Thymus (tissue), 11 donors: ENCODE results near the gene FAM50B. TPM values are rescaled to one million over a fixed set of nuclear protein-coding genes. Genes with fewer than 3 reads are reported as not detected.

Experiments
- DNase-seq, 9 donors: peaks; one replicate each; pipeline ENCODE4 v3.0.0-alpha.2; 2013; ENCODE audit warnings: low spot score in 9 of 9, low read depth in 6 of 9, missing footprints in 1 of 9
- H3K27ac ChIP-seq, 2 donors: one replicate each; pipeline ENCODE4 v1.5.1; 2013; ENCODE audit warnings: control low read depth in 1 of 2, low read depth in 1 of 2, low read length in 1 of 2, mild to moderate bottlenecking in 1 of 2, moderate library complexity in 1 of 2
- H3K27me3 ChIP-seq, 2 donors: one replicate each; pipeline ENCODE4 v1.5.1; 2013; ENCODE audit warnings: low read length in 1 of 2; ENCODE audit not compliant: control insufficient read depth in 2 of 2, insufficient read depth in 1 of 2
- H3K36me3 ChIP-seq, 2 donors: one replicate each; pipeline ENCODE4 v1.5.1; 2013; ENCODE audit warnings: low read length in 1 of 2, mild to moderate bottlenecking in 1 of 2, moderate library complexity in 1 of 2; ENCODE audit not compliant: control insufficient read depth in 2 of 2, insufficient read depth in 2 of 2
- H3K4me1 ChIP-seq, 2 donors: one replicate each; pipeline ENCODE4 v1.5.1; 2013; ENCODE audit warnings: low read length in 2 of 2; ENCODE audit not compliant: control insufficient read depth in 2 of 2, insufficient read depth in 2 of 2
- H3K4me3 ChIP-seq, 2 donors: one replicate each; pipeline ENCODE4 v1.5.1; 2013; ENCODE audit warnings: low read length in 2 of 2, control low read depth in 1 of 2, mild to moderate bottlenecking in 1 of 2
- H3K9me3 ChIP-seq, 2 donors: one replicate each; pipeline ENCODE4 v1.5.1; 2013; ENCODE audit warnings: low read length in 1 of 2, mild to moderate bottlenecking in 1 of 2; ENCODE audit not compliant: control insufficient read depth in 2 of 2, insufficient read depth in 1 of 2
- WGBS: extraction: QIAGEN DNeasy Blood & Tissue Kit; methylation state at CpG from one replicate; pipeline ENCODE4 v1.1.7; 2013; 5-methylcytosine and 5-hydroxymethylcytosine counted together
- polyA plus RNA-seq: library from polyadenylated mRNA; stranded (reverse); fragments of 200-250 nt; gene quantifications from one replicate; pipeline ENCODE4 v1.2.3, GENCODE V29; 2013
- total RNA-seq: library from RNA; stranded (reverse); fragments of 120-200 nt; gene quantifications from one replicate; pipeline ENCODE4 v1.2.4, GENCODE V29; 2013
- donor health status: healthy.

FAM50B gene
- total and polyA plus RNA-seq, 2 donors: 11.2 to 11.6 TPM

GRCh38 chr6:3867641-3868502 lies 18.7 kb downstream of the FAM50B start:
- no peak overlapping the region for H3K4me3 ChIP-seq
- H3K4me1 ChIP-seq: no peaks in the 10 kb centered on the region
- H3K36me3 ChIP-seq: no peaks in the 10 kb centered on the region
- WGBS: 92% methylated on average over 10 of the region's 10 CpGs
- no peak for DNase-seq
- H3K27ac ChIP-seq: no peak overlapping the region
- H3K27me3 ChIP-seq: no peaks in the 10 kb centered on the region
- no peaks in the 10 kb centered on the region for H3K9me3 ChIP-seq

GRCh38 chr6:3868544-3868943 lies 19.4 kb downstream of the FAM50B start:
- Histone ChIP-seq H3K36me3 (no peaks in the 10 kb centered on the region), H3K27me3 (no peaks in the 10 kb centered on the region), H3K27ac (no peak overlapping the region), H3K9me3 (no peaks in the 10 kb centered on the region), H3K4me1 (no peaks in the 10 kb centered on the region), H3K4me3 (no peak overlapping the region)
- WGBS: 93% methylated on average over 7 of the region's 7 CpGs
- no peak for DNase-seq

GRCh38 chr6:3869284-3869631 lies 20.1 kb downstream of the FAM50B start:
- Histone ChIP-seq H3K9me3 (no peaks in the 10 kb centered on the region), H3K4me1 (no peaks in the 10 kb centered on the region), H3K36me3 (no peaks in the 10 kb centered on the region), H3K4me3 (no peak overlapping the region), H3K27ac (no peak overlapping the region), H3K27me3 (no peaks in the 10 kb centered on the region)
- 97% methylated on average over 3 of the region's 3 CpGs for WGBS
- DNase-seq: no peak

DNA sequence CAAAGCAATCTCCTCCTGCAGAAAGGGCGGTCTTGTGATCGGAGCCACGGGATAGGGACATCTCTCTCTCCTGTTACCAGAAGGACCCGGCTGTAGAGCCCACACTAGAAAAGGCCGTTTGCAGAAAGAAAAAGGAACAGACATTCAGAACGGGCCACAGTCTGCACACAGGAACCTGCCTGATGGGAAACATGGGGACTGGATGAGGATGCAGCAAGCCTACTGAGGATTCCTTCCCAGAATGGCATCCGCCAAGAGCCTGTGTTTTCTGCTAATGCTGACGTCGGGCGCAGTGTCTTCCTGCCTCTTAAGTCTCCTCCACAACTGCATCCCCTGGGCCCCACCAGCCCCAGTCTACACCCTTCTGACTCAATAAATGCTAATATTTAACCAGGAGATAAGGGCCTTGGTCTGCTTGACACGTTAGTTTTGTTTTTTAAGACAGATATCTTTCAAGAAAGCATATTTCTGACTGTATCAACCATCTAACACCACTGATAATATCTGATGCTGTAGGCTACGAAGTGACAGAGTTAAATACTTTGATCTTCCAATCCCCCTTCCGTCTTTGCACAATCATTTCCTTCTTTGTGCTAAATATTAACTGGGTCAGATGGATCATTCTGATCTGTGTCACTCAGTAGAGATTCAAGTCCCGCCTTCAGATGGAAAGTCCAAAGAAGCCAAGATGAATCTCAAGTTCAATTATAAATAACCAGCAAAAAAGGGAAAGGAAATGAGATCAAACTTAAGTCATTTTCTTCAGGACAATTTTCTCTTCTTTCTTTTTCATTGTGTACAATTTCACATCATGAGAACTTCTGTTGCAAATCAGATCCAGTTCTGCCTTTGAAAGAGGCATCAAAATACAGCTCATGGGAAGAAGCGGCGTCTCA lies 20.7 kb downstream of the FAM50B start:
- no peak for DNase-seq
- no peak overlapping the region for H3K4me3 ChIP-seq
- H3K27ac ChIP-seq: no peak overlapping the region

GRCh38 chr6:3870528-3870925 lies 21.4 kb downstream of the FAM50B start:
- WGBS: 98% methylated on average over 5 of the region's 5 CpGs
- H3K36me3 ChIP-seq: no peaks in the 10 kb centered on the region
- H3K27me3 ChIP-seq: no peaks in the 10 kb centered on the region
- H3K4me3 ChIP-seq: no peak overlapping the region
- no peak for DNase-seq
- H3K27ac ChIP-seq: no peak overlapping the region
- H3K4me1 ChIP-seq: no peaks in the 10 kb centered on the region
- no peaks in the 10 kb centered on the region for H3K9me3 ChIP-seq

More for the DNA sequence above, 20.7 kb downstream of the FAM50B start:
- Histone ChIP-seq H3K9me3 (no peaks in the 10 kb centered on the region), H3K4me1 (no peaks in the 10 kb centered on the region), H3K27me3 (no peaks in the 10 kb centered on the region), H3K36me3 (no peaks in the 10 kb centered on the region)
- 82% methylated on average over 16 of the region's 16 CpGs for WGBS

GRCh38 chr6:3871515-3871914 lies 22.3 kb downstream of the FAM50B start:
- Histone ChIP-seq H3K27ac (no peak overlapping the region), H3K27me3 (no peaks in the 10 kb centered on the region), H3K36me3 (no peaks in the 10 kb centered on the region), H3K4me3 (no peak overlapping the region), H3K9me3 (no peaks in the 10 kb centered on the region), H3K4me1 (no peaks in the 10 kb centered on the region)
- 95% methylated on average over 4 of the region's 4 CpGs for WGBS
- no peak for DNase-seq

GRCh38 chr6:3871939-3872338 lies 22.8 kb downstream of the FAM50B start:
- Histone ChIP-seq H3K27me3 (no peaks in the 10 kb centered on the region), H3K27ac (no peak overlapping the region), H3K36me3 (no peaks in the 10 kb centered on the region), H3K9me3 (no peaks in the 10 kb centered on the region), H3K4me3 (no peak overlapping the region), H3K4me1 (no peaks in the 10 kb centered on the region)
- 97% methylated on average over 8 of the region's 8 CpGs for WGBS
- DNase-seq: no peak

DNA sequence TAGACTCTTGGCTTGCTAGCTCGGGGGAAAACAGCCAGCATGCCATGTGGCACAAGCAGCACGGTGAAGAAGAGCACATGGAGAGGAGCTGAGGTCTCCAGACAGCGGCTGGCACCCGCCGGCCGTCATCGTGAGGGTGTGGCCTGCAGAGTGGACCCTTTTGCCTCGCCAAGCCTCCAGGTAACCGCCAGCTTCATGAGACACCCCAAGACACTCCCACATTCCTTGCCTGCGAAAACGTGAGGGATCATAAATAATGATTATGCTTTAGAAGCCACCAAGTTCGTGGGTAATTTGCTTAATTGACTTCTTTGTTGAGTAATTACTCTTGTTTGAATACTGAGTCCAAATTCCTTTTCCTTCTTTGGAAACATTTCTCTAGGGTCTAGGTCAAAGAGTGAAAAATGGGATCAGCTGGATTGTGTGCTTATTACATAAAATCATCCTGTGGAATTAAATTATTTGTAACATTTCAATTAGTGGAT lies 23.2 kb downstream of the FAM50B start:
- Histone ChIP-seq H3K4me1 (no peaks in the 10 kb centered on the region), H3K27me3 (no peaks in the 10 kb centered on the region), H3K9me3 (no peaks in the 10 kb centered on the region), H3K27ac (no peak overlapping the region), H3K36me3 (no peaks in the 10 kb centered on the region), H3K4me3 (no peak overlapping the region)
- no peak for DNase-seq
- WGBS: 95% methylated on average over 12 of the region's 12 CpGs

DNA sequence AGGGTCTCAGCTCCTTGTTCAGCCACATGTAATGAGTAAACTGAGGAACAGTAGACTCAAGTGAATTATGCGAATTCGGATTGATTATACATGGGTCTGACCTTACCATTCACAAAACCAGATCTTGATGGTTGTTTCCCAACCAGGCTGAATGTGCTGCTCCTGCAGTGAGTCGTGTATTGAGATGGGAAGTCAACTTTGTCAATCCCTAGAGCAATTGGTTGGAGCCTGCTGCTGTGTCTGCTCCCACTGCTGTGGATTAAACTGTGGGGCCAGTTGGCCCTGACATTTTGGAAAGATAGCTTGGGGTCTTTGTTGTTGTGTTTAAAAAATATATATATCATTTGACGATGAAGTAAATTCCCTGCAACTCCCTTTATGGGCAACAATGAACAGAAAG lies 23.9 kb downstream of the FAM50B start:
- Histone ChIP-seq H3K27me3 (no peaks in the 10 kb centered on the region), H3K4me1 (no peaks in the 10 kb centered on the region), H3K4me3 (no peak overlapping the region), H3K27ac (no peak overlapping the region), H3K9me3 (no peaks in the 10 kb centered on the region), H3K36me3 (no peaks in the 10 kb centered on the region)
- WGBS: 96% methylated on average over 4 of the region's 4 CpGs
- no peak for DNase-seq
